ENCODE data around the gene DNAH10. TPM values are rescaled to one million over a fixed set of nuclear protein-coding genes. Genes with fewer than 3 reads are reported as not detected.

DNAH10 gene
- total and polyA plus RNA-seq, 2 of the 13 experiments (the other 11 are each of a cell fraction or from before 2014, with no cell fraction given), result 0.01 to 0.02 TPM

DNA sequence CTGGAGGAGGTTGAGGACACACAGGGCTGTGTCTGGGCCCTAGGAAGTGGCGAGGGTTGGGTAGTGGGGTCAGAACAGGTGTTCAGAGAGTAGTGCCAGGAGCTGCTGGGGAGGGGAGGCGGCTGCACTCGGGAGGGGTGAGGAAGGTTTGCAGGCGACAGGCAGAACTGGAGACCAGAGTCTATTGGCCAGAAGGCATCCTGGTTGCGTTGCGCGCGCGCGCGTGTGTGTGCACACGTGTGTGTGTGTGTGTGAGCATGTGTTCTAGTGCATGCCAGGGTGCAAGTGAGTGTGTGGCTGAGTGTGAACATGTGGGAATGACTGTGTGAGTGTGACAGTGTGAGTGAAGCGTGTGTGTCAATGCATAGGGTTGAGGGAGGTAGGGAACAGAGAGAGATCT is 124.2 kb downstream of the DNAH10 start (continued):
- TF ChIP-seq MYPOP (CRISPR knock-in tag; IDR thresholded peaks at IDR 0.05) (no peak), ZFP37 (CRISPR knock-in tag; IDR thresholded peaks at IDR 0.05; ENCODE audit: borderline replicate concordance) (no peak), TBX2 (CRISPR knock-in tag; IDR thresholded peaks at IDR 0.05; ENCODE audit: borderline replicate concordance) (no peak), MNT (IDR thresholded peaks at IDR 0.05) (peak; percentile 95), KLF16 (CRISPR knock-in tag; IDR thresholded peaks at IDR 0.05) (no peak)

DNA sequence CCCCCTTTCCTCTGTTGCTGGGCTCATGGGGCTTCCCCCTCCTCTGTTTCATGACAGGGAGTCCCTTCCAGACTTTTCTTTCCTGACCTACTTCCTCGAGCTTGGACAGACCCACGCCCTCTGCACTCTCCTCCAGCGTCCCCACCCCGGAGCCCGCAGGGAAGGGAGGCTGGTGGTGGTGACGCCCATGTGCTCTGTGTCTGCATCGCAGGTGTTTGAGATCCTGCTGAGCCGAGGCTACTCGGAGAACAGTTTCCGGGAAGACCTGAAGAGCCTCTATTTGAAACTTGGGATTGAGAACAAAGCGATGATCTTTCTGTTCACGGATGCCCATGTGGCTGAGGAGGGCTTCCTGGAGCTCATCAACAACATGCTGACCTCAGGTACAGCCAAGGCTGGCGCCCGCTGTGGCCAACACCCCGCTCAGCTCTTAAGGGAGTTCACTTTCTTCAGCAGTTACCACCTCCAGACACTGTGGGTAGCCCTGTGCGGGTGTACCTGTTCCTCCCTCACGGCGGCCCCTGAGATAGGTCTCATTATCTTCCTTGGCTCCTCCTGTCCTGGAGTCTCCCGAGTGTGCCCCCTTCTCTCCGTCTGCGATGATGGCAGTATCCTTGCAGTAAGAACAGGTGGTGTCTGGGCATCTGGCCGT is 125.0 kb downstream of the DNAH10 start:
- CTCF ChIA-PET (ENCODE audit: low intra/inter-chr PET ratio, low total read pairs), result no interaction called here
- H3K4me2 ChIP-seq (ENCODE audit: low read depth, low read length), result no peak overlapping the region
- H4K20me1 ChIP-seq (ENCODE audit: insufficient read depth, low read length), result no peaks in the 10 kb centered on the region
- ATAC-seq, result peak; percentile 40; the same call in 2 of the 3 replicates
- H3K79me2 ChIP-seq (ENCODE audit: insufficient read depth, low read length), result no peaks in the 10 kb centered on the region
- H3K9me3 ChIP-seq (ENCODE audit: low read length), result no peaks in the 10 kb centered on the region
- H2AFZ ChIP-seq (ENCODE audit: low read length), result no peak overlapping the region
- intact Hi-C loops (cut with micrococcal nuclease; ENCODE audit: unreplicated experiment), result no loop called here
- no peak for FAIRE-seq
- WGBS (ENCODE audit: low lambda C conversion rate), result 31% methylated on average over 12 of the region's 22 CpGs
- in situ Hi-C loops (cut with HindIII; ENCODE audit: extremely low pct_ligation_motif_present, low pct_unique_long_range_greater_than_20kb), result no loop called here
- H3K9ac ChIP-seq (ENCODE audit: insufficient read depth, low read depth, low read length), result no peak overlapping the region
- BruUV-seq (replicated peaks), result no TSS peak
- H3K27ac ChIP-seq (ENCODE audit: extremely low read length, insufficient read depth, low read length), result no peak overlapping the region
- no peak for DNase-seq (ENCODE audit: low spot score)
- no peaks in the 10 kb centered on the region for H3K36me3 ChIP-seq (replicated peaks in 1 of 2; ENCODE audit: control insufficient read depth in 1 of 2, insufficient read depth in 2 of 2, low read length in 2 of 2)
- POLR2A ChIA-PET, result no interaction called here
- H3K4me1 ChIP-seq (ENCODE audit: insufficient read depth, low read length), result no peaks in the 10 kb centered on the region
- peaks cover 13 to 84% of the 10 kb centered on the region in 2 experiments for H3K27me3 ChIP-seq (ENCODE audit: control insufficient read depth in 1 of 2, insufficient read depth in 2 of 2, low read length in 2 of 2)
- no peak overlapping the region for H3K4me3 ChIP-seq (replicated peaks in 1 of 3; ENCODE audit: insufficient read depth in 1 of 3, low read depth in 2 of 3, low read length in 3 of 3)
- TF ChIP-seq MTA1 (CRISPR knock-in tag; IDR thresholded peaks at IDR 0.05; ENCODE audit: borderline replicate concordance) (no peak), ZNF235 (CRISPR knock-in tag; IDR thresholded peaks at IDR 0.05; ENCODE audit: borderline replicate concordance) (no peak), ZNF674 (CRISPR knock-in tag; IDR thresholded peaks at IDR 0.05; ENCODE audit: low read depth) (no peak), TFDP1 (CRISPR knock-in tag; IDR thresholded peaks at IDR 0.05; ENCODE audit: borderline replicate concordance) (no peak), MAFF (IDR thresholded peaks at IDR 0.05; ENCODE audit: low read depth, low read length) (no peak), ZNF512B (CRISPR knock-in tag; IDR thresholded peaks at IDR 0.05; ENCODE audit: borderline replicate concordance) (no peak), ZNF253 (CRISPR knock-in tag; IDR thresholded peaks at IDR 0.05; ENCODE audit: borderline replicate concordance) (no peak), ZNF441 (CRISPR knock-in tag; IDR thresholded peaks at IDR 0.05; ENCODE audit: borderline replicate concordance) (no peak), NBN (conservative IDR thresholded peaks at IDR 0.05) (no peak)
- TF ChIP-seq, protein P1, sequence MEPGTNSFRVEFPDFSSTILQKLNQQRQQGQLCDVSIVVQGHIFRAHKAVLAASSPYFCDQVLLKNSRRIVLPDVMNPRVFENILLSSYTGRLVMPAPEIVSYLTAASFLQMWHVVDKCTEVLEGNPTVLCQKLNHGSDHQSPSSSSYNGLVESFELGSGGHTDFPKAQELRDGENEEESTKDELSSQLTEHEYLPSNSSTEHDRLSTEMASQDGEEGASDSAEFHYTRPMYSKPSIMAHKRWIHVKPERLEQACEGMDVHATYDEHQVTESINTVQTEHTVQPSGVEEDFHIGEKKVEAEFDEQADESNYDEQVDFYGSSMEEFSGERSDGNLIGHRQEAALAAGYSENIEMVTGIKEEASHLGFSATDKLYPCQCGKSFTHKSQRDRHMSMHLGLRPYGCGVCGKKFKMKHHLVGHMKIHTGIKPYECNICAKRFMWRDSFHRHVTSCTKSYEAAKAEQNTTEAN (CRISPR knock-in tag; conservative IDR thresholded peaks at IDR 0.05), result no peak
